ENCODE data around the gene PPP1R16B.
A peak's percentile ranks its signal among the peaks of the same experiment; 100 is the strongest.
"Not testable (repeated sequence)": the region's sequence is repeated elsewhere in the genome, so short reads cannot be mapped to it uniquely, and the experiment has no call there.

PPP1R16B gene

GRCh38 chr20:38794057-38794456, 11.4 kb upstream of the PPP1R16B start:
- not testable (repeated sequence) for DNase-seq

- no peak for DNase-seq
Measured at GRCh38 chr20:38798266-38798665, 7.2 kb upstream of the PPP1R16B start.

- no peak for DNase-seq
Measured at GRCh38 chr20:38799203-38799602, 6.3 kb upstream of the PPP1R16B start.

- DNase-seq, result no peak
Measured at GRCh38 chr20:38800882-38801281, 4.6 kb upstream of the PPP1R16B start.

GRCh38 chr20:38804221-38804620, 1.3 kb upstream of the PPP1R16B start:
- DNase-seq, result no peak

- no peak for DNase-seq
Measured at GRCh38 chr20:38804682-38805501, 605 bp upstream of the PPP1R16B start.

GRCh38 chr20:38805958-38806854, 709 bp downstream of the PPP1R16B start:
- DNase-seq, result peak; percentile 54

- DNase-seq, result peak; percentile 82
Measured at GRCh38 chr20:38806855-38807655, 1.6 kb downstream of the PPP1R16B start.

GRCh38 chr20:38809942-38810341, 4.4 kb downstream of the PPP1R16B start:
- no peak for DNase-seq

- no peak for DNase-seq
Measured at GRCh38 chr20:38810926-38811630, 5.6 kb downstream of the PPP1R16B start.

- no peak for DNase-seq
Measured at GRCh38 chr20:38811769-38812168, 6.3 kb downstream of the PPP1R16B start.

GRCh38 chr20:38812182-38812581, 6.7 kb downstream of the PPP1R16B start:
- DNase-seq, result no peak

- no peak for DNase-seq
Measured at GRCh38 chr20:38812709-38813573, 7.4 kb downstream of the PPP1R16B start.

GRCh38 chr20:38813574-38813962, 8.1 kb downstream of the PPP1R16B start:
- DNase-seq, result not testable (repeated sequence)

GRCh38 chr20:38815446-38815845, 9.9 kb downstream of the PPP1R16B start:
- no peak for DNase-seq

GRCh38 chr20:38818113-38819065, 12.9 kb downstream of the PPP1R16B start:
- no peak for DNase-seq

GRCh38 chr20:38825571-38825900, 20.0 kb downstream of the PPP1R16B start:
- DNase-seq, result no peak

- peak; percentile 94 for DNase-seq
Measured at GRCh38 chr20:38825901-38826625, 20.6 kb downstream of the PPP1R16B start.

- no peak for DNase-seq
Measured at GRCh38 chr20:38827770-38828281, 22.3 kb downstream of the PPP1R16B start.
